SKM-1 treated with dmso at 0.1 percent for 144 hours (cell line): ENCODE data around the gene LAMC3.
"Not testable (repeated sequence)": the region's sequence is repeated elsewhere in the genome, so short reads cannot be mapped to it uniquely, and the experiment has no call there.

Source experiments
- DNase-seq: peaks from one replicate; lab custom pipeline; 2025; ENCODE audit not compliant: unreplicated experiment; lab: John Stamatoyannopoulos, UW

LAMC3 gene

GRCh38 chr9:131095666-131096268, 86.8 kb downstream of the LAMC3 start:
- no peak for DNase-seq

DNA sequence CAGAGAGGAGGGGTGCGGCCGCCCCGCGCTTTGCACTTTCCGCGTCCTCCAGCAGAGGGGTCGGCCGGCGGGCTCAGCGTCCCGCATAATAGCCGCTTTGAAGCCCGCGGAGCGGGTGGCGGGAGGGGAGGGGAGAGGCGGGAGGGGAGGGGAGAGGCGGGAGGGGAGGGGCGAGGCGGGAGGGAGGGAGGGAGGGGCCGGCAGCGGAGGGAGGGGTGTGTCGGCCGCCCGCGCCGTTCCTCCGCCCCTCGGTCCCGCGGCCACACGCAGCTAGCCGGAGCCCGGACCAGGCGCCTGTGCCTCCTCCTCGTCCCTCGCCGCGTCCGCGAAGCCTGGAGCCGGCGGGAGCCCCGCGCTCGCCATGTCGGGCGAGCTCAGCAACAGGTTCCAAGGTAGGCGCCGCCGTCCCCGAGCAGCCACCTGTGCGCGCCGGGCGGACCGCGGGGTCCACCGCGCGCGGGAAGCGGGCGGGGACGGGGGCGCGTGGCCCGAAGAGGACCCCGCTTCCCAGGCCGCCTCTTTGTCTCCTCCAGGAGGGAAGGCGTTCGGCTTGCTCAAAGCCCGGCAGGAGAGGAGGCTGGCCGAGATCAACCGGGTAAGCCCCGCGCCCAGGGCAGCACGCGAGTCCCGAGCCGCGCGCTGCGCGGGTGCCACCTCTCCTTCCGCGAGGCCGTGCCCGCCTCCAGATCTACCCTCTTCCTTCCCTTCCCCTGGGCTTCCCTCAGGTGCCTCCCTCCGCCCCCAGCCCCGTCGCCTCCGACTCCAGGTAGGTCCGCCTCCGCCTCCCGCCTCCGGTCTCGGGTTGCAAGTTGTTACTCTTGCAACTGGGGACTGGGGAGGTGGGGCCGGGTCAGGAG, 87.5 kb downstream of the LAMC3 start, which contains the start of gene AIF1L:
Gene AIF1L (plus strand): TSS at position 263 of the 857 bp plus-strand sequence. CDS start 99 bp downstream, at position 362.
- no peak for DNase-seq

DNA sequence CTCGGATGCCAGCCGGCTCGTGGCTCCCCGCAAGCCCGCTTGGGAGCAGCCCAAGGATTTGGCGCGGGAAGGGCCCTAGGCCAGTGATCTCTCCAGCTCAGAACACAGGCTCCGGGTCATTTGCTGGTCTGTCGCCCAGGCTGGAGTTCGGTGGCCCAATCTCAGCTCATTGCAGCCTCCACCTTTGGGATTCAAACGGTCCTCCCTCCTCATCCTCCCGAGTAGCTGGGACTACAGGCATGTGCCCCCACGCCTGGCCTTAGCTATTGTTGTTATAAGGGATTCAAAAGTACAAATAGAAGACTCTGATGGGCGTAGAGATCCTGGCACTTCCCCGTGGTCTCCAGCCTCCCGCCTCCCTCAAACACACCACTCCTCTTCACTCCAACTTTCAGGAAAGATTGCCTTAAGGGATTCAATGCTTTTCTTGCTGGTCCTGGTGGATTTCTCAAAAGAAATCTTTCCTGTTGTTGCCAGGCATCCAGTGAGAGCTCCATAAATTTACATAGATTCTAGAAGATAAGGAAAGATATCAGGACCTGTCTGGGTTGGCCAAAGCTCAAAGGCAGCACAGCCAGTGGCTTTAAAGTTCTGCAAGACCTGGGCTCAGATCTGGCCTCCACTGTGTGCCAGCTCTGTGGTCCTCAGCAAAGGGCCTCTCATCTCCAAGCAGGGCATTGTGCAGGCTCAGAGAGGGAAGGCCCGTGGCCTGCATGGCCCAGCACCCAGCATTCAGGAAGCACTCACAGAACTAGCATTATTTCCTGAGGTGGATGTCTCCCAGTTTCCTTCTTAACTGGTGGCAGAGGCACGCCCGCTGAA, 88.4 kb downstream of the LAMC3 start:
- DNase-seq = no peak

DNA sequence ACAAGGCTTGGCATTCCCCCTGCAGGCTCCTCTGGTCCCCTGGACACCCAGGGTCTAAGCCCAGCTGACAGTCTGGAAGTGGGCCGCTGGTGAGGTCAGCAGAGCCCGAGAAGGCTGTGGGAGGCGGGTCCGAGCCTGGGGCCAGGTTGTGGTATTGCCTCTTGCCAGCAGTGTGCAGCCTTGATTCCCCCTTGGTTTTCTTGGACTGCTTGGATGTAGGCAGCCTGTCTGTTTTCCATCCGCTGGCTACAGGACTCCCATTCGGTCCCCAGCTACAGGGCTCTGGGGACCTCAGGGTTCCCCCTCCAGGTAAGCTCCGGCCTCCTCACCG, 88.9 kb downstream of the LAMC3 start:
- no peak for DNase-seq

GRCh38 chr9:131098391-131099101, 89.6 kb downstream of the LAMC3 start:
- no peak for DNase-seq

DNA sequence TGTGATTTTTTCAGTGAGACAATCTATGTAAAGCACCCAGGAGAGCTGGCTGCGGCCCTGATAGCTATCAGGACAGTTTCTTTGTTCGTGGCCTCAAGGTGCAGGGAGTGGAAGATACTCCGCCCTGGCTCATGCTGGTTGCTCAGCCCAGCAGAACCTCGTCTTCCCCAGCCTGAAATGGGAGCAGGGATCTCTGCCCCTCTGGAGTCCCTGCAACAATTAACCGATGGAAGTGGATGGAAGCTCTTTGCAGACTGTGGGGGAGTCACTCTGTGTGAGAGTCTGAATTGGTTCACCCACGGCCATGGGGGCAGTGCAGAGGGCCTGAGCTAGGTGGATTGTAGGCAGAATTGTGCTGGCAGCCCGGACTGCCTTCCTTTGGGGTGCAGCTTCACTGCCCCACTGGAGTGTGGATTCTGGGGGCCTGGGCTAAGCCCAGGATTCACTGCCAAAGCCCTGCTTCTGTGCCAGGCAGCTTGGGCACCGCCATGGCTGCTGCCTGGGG, 90.2 kb downstream of the LAMC3 start:
- DNase-seq = no peak

GRCh38 chr9:131099845-131100244, 90.9 kb downstream of the LAMC3 start:
- DNase-seq = not testable (repeated sequence)

DNA sequence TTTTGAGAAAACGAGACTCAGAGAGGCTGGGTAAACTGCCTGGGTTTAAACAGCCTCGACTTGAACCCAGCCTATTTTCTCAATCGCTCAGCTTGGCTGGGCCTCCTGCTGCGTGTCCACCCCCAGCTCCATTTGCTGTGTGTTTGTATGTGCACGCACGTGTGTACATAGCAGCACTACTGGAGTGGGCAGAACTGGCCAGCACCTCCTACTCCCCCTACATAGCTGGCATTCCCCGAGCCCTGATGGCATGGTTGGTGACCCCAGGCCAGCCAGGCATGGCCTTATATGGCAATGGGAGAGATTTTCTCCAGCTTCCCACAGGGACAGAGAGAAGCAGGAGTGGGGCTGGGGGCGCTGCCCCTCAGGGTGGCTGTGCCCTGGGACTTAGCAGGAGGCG, 91.5 kb downstream of the LAMC3 start:
- DNase-seq = no peak

DNA sequence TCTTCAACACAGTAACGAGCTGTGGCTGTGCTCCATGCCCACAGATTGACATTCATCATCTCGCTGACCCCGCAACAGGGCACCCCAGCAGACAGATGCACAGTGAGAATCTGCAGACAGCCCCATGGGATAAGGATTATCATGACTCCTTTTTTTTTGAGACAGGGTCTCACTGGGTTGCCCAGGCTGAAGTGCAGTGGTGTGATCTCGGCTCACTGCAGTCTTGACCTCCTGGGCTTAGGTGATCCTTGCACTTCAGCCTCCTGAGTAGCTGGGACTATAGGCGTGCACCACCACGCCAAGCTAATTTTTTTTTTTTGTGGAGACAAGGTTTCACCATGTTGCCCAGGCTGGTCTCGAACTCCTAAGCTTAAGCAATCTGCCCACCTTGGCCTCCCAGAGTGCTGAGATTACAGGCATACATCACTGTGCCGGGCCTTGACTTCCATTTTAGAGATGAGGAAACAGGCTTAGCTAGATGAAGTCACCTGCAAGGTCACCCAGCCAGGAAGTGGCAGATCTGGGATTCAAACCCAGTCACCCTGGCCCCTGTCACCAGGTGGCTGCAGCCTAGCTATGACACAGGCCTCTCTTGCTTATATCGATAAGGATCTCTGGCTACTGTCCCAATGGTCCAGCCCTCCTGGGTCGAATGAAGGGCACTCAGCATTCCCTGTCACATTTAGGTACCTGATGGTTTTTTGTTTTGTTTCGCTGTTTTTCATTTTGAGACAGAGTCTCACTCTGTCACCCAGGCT, 92.4 kb downstream of the LAMC3 start:
- no peak for DNase-seq

DNA sequence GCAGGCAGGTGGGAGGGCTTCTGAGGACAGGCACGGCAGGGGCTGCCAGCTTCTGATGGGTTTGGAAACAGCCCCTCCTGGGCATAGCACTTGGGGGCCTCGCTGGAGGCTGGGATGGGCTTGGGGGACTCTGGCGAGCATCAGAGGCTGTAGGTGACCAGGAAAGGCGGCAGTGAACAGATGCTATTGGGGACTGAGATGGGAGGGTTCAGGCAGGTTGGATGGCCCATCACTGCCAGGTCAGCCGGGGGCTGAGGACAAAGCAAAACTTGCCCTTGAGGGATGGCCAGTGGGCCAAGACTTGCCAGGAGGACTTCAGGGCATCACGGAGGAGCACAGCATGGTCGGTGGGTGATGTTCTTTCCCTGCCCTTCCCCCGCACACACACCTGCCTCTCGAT, 94.0 kb downstream of the LAMC3 start:
- no peak for DNase-seq

GRCh38 chr9:131103535-131103934, 94.6 kb downstream of the LAMC3 start:
- DNase-seq = no peak

DNA sequence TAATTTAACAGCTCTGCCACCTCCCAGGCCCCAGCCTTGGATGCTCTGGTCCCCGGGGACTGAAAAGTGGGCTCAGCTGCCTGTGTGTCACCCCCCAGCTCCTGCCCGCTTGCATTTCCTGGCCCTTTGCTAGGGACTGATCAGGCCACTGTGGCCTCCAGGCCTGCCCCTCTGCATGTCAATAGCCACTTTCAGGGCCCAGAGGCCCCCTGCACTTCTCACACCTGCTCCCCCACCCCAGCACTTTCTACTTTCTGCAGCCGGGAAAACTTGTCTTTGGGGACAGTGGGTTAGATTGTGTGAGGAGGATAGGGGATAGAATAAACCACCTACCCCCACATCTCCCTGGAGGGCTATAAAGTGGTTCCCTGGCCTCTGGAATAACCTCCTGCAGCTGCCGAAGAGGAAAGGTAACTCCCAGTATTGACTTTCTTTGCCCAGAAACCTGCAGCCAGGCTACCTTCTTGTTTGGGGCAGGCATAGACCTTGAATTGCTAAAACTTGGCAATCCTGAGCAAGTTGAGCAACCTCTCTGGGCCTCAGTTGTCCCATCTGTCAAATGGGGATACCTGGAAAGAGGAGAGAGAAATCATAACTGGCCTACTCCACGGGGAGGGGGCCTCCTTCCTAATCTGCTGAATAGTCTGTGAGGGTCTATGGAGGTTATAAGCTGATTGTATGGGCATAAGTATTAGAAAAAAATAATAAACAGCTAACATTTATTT, 95.2 kb downstream of the LAMC3 start:
- DNase-seq = no peak

DNA sequence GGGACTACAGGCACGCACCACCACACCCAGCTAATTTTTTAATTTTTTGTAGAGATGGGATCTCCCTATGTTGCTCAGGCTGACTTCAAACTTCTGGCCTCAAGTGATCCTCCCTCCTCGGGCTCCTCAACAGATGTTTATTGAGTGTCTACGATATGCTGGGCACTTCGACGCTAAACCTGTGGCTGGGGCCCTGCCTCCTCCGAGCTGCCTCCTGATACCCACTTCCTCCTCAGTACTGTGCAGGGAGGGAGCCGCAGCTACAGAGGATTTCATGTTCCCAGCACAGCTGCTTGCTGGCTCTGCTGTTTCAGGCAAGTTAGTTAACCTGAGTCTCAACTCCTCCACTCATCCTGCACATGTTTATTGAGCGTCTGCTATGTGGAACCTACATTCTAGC, 97.0 kb downstream of the LAMC3 start:
- no peak for DNase-seq

DNA sequence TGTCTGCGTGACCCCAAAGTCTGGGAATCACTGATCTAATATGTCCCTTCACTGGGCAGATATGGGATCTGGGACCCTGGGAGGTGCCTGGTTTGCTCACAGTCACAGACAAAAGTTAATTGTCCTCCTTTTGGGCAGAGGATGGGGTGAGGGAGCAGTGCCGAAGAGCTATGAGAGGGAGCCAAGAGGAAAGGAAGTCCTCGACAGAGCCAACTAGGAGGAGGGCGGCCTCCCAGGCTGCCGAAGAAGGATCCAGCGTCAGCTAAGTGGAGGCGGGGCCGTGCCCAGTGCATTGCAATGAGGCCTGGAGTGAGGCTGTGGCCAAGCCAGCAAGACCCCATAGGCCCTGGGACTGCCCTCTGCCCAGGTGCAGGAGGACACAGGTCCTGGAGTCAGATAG, 98.8 kb downstream of the LAMC3 start:
- no peak for DNase-seq

- no peak for DNase-seq
These were observed 102.3 kb downstream of the LAMC3 start for GRCh38 chr9:131111186-131111853.

DNA sequence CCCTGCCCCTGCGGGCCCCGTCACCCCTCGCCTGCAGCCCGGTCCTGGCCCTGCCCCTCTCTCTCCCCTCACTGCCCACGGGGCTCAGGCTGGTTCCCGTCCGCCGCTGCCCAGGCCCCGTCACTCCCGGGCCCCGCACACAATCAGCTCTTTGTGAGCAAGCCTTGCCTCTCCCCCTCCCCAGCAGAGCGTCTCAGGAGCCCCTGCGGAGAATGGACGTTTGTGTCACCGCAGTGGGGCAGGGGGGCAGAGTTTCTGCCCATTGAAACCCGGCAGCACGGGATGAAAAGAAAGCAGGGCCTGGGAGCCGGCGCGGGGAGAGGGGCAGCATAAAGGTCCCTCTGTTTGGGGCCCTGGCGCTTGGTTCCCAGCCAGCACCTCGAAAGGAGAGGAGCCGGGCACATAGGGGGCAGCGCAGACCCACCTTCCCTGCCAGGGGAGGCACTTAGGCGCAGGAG, 102.9 kb downstream of the LAMC3 start:
- DNase-seq = no peak

DNA sequence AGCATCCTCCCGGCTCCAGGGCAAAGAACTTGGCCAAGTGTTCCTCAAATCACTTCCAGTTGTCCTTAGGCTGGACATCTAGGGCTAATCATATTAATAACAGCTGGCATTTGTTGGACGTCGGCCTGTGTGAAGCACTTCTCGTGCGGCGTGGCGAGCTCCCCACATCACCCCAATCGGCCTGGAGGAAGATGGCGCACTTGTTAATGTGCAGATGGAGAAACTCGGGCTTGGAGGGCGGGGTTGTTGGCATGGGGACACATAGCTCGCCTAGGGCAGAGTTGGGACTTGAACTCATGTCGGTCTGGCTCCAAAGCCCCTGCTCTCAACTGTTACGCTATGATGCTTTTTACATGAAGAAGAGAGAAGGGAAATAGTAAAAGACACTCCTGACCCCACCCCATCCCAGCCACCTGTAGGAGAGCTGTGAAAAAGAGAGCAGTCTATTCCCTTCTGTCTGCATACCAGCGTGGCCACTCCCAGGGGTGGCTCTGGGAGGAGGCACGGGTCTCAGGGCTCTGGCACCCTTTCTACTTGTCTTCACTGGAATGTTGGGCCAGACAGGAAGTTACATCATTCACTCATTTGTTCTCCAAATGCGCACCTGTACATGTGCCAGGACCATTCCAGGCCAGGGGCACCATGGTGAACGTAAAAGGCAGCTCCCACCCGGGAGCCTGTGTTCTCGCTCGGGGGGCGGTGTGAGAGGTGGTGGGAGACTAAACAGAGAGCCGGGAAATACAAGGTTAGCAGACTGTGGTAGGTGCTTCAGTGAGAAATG, 103.6 kb downstream of the LAMC3 start:
- DNase-seq = no peak

DNA sequence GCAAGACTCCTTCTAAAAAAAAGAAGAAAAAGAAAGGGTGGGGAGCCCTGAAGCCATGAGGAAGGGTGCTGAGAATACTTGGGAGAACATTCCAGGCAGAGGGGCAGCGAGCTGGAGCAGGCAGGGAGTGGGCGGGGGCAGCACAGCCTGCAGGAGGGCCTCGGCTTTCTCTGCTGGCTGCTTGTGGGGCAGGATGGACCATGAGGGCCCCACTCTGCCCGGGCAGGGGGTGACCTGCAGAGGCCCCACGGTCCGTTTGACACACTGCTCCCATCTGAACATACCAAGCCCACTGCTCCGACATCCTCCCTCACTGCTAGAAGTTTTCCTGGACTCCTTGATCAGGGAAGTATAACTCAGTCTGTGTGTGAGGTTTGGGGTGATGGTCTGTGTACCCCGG, 104.7 kb downstream of the LAMC3 start:
- no peak for DNase-seq
